ENCODE data around the gene CRISP2.
"Not testable (repeated sequence)": the region's sequence is repeated elsewhere in the genome, so short reads cannot be mapped to it uniquely, and the experiment has no call there.

The CRISP2 gene

DNA sequence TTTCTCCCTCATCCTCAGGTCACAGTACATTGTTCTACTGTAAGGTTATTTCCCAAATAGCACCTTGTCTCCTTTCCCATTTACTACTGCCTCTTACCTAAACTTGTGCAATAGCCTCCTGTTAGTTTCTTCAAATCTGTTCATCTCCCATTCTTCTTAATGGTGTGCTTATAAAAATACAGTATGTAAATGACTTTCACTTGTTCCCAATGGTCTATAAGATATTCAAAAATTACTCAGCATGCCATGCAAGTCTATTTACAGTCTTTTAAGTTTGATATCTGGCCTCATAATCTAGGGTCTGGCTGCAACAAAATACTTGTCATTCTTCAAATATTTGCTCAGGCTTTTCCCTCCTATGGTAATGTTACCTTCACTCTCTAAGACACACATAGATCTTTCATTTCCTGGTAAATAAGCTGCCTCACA is 45.2 kb downstream of the CRISP2 start:
- no peak overlapping the region for H3K27ac Mint-ChIP-seq
- DNase-seq (ENCODE audit: low spot score in 2 of 2), result no peak
- peaks cover 8% of the 10 kb centered on the region for H3K9me3 Mint-ChIP-seq
- H3K4me1 Mint-ChIP-seq, result no peaks in the 10 kb centered on the region
- no peaks in the 10 kb centered on the region for H3K36me3 Mint-ChIP-seq
- ATAC-seq, result no peak
- no peak overlapping the region for H3K4me3 Mint-ChIP-seq

DNA sequence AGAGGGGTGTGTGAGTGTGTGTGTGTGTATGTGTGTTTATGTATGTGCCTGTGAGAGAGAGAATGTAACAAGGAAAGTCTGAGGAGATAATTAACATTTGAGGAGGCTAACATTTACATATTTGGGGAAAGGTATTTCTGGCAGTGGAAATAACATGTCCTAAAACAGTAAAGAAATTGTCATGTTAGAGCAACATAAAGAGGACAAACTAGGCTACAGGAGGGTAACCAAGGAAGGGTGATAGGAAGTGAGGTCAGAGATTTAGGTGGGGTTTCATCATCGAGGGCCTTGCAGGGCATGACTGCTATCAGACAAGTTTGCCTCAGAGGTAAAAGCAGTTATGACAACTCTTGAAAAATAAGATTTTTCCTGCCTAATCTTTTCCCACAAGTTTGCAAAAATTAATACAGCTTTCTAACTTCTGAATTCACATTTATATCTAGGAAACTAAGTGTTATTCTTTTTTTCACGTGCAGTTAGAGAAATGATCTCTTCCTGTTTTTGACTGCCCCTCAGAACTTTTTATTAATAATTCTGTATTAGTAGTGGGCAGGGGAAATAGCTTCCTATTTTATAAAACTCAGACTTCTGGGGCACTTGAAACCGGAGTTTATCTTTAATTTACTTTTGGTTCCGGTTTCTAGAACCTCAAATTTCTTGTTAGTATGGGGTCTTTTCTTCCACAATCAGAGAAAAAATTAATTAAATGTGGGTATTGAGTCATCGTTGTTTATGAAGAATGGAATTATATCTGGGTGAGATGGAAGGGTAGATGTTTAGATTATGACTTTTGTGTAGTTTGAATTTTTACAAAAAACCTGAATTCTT is 46.2 kb downstream of the CRISP2 start:
- H3K4me3 Mint-ChIP-seq, result no peak overlapping the region
- no peak overlapping the region for H3K27ac Mint-ChIP-seq
- no peaks in the 10 kb centered on the region for H3K4me1 Mint-ChIP-seq
- H3K36me3 Mint-ChIP-seq, result no peaks in the 10 kb centered on the region
- no peak for ATAC-seq
- no peak for DNase-seq (ENCODE audit: low spot score in 2 of 2)
- peaks cover 8% of the 10 kb centered on the region for H3K9me3 Mint-ChIP-seq

DNA sequence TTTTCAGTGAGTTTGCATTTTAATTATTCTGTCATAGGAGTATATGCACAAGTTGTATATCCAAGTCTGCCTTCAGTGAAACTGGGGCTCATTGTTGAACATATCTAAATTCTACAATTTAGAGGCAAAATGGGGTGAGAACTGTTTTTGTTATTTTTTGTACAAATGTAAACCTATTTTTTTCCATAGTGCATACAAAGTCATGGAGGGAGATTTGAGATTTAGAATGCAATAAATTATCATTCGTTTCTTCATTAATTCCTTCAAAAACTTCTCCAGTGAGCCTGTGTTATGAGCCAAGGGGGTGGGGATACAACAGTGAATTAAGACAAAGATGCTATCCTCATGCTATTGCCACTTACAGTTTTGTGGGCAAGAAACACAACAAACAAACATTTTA is 46.9 kb downstream of the CRISP2 start:
- no peak overlapping the region for H3K4me3 Mint-ChIP-seq
- H3K36me3 Mint-ChIP-seq, result no peaks in the 10 kb centered on the region
- ATAC-seq (no peak), DNase-seq (ENCODE audit: low spot score in 2 of 2) (no peak)
- peaks cover 5% of the 10 kb centered on the region for H3K9me3 Mint-ChIP-seq
- no peaks in the 10 kb centered on the region for H3K4me1 Mint-ChIP-seq
- no peak overlapping the region for H3K27ac Mint-ChIP-seq

DNA sequence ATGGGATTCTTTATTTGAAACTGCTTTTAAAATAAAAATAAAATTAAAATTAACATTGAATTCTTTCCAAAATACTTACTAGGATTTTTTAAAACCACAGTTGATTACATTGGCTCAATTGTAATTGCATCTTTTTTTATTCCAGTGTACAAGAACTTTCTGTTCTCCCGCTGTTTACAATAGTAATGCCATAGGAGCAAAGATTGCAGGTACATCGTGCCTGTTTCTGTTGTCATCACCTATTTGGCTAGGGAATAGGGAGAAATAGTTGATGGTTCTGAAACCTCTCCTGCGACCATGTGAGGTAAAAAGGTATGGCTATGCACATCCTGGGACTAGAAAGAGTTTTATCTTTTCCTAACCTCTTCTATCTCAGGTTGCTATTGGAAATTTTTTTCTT is 48.5 kb downstream of the CRISP2 start:
- Mint-ChIP-seq H3K27ac (no peak overlapping the region), H3K4me3 (no peak overlapping the region), H3K36me3 (no peaks in the 10 kb centered on the region), H3K9me3 (peaks cover 5% of the 10 kb centered on the region), H3K4me1 (no peaks in the 10 kb centered on the region)
- ATAC-seq (no peak), DNase-seq (ENCODE audit: low spot score in 2 of 2) (no peak)

DNA sequence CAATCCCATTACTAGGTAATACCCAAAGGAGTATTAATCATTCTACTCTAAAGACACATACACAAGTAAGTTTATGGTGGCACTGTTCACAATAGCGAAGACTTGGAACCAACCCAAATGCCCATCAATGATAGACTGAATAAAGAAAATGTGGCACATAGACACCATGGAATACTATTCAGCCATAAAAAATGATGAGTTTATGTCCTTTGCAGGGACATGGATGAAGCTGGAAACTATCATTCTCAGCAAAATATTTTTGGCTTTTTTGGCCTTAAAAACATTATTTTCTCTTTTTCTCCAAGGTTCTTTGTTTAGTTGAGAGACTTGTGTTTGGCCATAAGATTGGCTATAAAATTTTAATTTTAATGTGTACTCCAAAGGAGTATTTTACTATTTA is 49.3 kb downstream of the CRISP2 start:
- H3K4me1 Mint-ChIP-seq; H3K36me3 Mint-ChIP-seq; H3K4me3 Mint-ChIP-seq; H3K9me3 Mint-ChIP-seq; H3K27ac Mint-ChIP-seq; ATAC-seq; DNase-seq (ENCODE audit: low spot score in 2 of 2): not testable (repeated sequence)

DNA sequence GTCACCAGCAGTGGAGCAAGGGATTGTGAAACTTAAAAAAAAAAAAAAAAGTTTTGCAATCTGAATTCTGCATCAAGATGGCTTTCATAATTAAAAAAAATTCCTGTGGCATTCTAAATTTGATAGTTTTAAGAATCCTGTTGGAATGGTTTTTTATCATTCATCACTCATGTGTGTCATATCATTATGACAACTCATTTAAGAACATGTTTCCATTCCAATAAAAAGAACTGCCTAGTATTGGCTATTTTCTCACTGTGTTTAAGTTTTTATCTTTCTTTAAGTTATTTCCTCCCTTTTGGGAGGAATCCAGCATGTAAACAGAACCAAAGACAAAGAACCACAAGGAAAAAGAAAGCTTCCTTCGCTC is 50.5 kb downstream of the CRISP2 start:
- Mint-ChIP-seq H3K4me1 (no peaks in the 10 kb centered on the region), H3K27ac (no peak overlapping the region), H3K9me3 (peaks cover 5% of the 10 kb centered on the region), H3K36me3 (no peaks in the 10 kb centered on the region), H3K4me3 (no peak overlapping the region)
- DNase-seq (ENCODE audit: low spot score in 2 of 2) (no peak), ATAC-seq (no peak)

DNA sequence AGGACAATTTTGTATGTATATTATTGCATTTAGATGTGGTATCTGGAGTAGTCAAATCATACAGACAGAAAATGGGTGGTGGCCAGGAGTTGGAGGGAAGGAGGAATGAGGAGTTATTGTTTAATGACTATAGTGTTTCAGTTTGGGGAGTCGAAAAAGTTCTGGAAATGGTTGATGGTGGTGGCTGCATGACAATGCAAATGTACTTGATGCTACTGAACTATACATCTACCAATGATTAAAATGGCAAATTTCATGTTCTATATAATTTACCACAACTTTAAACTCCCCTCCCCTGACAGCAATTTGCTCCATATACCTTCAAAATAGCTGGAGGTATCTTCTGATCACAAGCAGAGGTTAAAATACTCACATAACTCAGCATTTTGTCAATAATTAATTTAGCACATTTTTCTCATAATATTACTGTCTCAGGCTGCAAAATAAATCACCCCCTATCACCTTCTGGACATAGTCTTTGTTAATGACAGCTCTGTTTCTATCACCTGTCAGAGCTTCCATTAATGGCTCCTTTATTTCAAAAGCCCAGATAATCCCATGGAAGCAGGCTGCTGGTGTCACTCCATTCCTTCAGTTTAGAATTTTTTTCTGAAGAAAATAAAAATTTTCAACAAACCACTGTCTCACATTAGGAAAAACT is 51.0 kb downstream of the CRISP2 start:
- Mint-ChIP-seq H3K4me1 (no peaks in the 10 kb centered on the region), H3K4me3 (no peak overlapping the region), H3K9me3 (peaks cover 5% of the 10 kb centered on the region), H3K36me3 (no peaks in the 10 kb centered on the region), H3K27ac (no peak overlapping the region)
- no peak for DNase-seq (ENCODE audit: low spot score in 2 of 2)
- no peak for ATAC-seq

DNA sequence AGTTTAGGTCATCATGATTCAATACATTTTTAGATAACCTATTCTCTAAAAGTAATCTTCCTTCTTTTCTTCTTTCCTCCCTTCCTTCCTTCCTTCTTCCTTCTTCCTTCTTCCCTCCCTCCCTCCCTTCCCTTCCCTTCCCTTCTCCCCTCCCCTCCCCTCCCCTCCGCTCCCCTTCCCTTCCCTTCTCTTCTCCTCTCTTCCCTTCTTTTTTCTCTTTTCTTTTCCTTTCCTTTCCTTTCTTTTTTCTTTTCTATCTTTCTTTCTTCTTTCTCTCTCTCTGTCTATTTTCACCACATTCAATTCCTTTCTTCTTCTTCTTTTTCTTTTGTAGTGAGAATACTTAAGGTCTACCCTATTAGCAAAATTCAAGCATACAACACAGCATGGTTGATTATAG is 59.4 kb downstream of the CRISP2 start:
- H3K36me3 Mint-ChIP-seq, result no peaks in the 10 kb centered on the region

DNA sequence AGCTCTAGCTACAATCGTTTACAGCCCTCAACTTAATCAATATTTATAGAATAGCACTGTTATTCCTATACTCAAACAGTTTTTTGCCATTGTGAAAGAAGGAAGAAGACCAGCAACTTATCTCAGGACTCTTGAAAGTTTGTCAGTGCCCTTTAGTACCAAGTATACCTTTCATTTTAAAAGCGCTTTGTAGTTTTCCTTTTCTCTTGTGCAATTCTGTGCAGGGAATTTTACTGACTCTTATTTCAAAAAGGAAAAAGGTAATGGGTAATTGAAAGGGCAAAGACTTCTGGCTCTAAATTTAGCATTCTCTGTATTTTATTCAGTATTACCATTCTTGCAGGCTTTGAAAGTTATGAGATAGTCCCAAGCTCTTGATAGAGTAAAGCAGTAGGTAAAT is 59.9 kb downstream of the CRISP2 start:
- Mint-ChIP-seq H3K27ac (no peak overlapping the region), H3K4me3 (no peak overlapping the region), H3K36me3 (no peaks in the 10 kb centered on the region), H3K9me3 (peaks cover 6% of the 10 kb centered on the region), H3K4me1 (no peaks in the 10 kb centered on the region)
- ATAC-seq (no peak), DNase-seq (ENCODE audit: low spot score in 2 of 2) (no peak)

More for the DNA sequence above, 59.4 kb downstream of the CRISP2 start:
- ATAC-seq (no peak), DNase-seq (ENCODE audit: low spot score in 2 of 2) (no peak)
- Mint-ChIP-seq H3K4me3 (no peak overlapping the region), H3K27ac (no peak overlapping the region), H3K9me3 (peaks cover 6% of the 10 kb centered on the region), H3K4me1 (no peaks in the 10 kb centered on the region)

DNA sequence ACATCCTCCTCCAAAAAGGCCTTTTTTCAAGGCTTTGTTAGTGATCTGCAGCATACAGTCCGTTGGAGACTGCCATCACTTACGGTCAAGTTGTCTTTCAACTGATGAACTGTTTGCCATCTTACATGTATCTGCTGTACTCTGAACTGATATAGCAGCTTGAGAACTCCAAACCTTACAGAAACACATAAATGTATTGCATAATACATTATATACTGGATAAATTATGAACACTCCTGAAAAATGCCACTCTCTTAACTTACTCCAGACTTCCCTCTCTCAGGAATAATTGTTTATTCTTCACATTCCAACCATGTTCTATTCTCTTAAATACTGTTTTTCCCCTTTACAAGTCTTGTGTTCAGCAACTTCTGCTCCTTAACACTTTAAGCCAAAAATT is 62.1 kb downstream of the CRISP2 start:
- Mint-ChIP-seq H3K4me3 (no peak overlapping the region), H3K36me3 (no peaks in the 10 kb centered on the region), H3K4me1 (no peaks in the 10 kb centered on the region), H3K27ac (no peak overlapping the region), H3K9me3 (peaks cover 6% of the 10 kb centered on the region)
- no peak for ATAC-seq
- no peak for DNase-seq (ENCODE audit: low spot score in 2 of 2)

DNA sequence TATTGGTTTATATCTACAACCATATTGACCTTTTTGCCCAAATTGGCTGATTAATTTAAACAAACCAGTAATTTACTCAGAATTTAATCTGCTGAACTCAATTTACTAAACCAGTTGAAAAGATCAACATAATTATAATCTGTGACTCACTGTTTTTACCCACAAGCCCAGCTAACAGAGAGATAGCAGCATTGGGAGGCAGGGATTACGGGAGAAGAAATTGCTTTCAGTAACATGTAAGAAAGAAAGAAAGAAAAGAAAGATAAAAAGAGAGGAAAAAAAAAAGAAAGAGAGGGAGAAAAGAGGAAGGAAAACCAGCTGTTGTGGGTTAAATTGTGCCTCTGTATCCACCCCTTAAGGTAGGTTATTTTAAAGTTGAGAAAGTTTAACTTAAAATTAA is 63.4 kb downstream of the CRISP2 start:
- H3K4me3 Mint-ChIP-seq, result no peak overlapping the region
- DNase-seq (ENCODE audit: low spot score in 2 of 2) (no peak), ATAC-seq (no peak)
- no peak overlapping the region for H3K27ac Mint-ChIP-seq
- no peaks in the 10 kb centered on the region for H3K36me3 Mint-ChIP-seq
- peaks cover 6% of the 10 kb centered on the region for H3K9me3 Mint-ChIP-seq
- no peaks in the 10 kb centered on the region for H3K4me1 Mint-ChIP-seq

DNA sequence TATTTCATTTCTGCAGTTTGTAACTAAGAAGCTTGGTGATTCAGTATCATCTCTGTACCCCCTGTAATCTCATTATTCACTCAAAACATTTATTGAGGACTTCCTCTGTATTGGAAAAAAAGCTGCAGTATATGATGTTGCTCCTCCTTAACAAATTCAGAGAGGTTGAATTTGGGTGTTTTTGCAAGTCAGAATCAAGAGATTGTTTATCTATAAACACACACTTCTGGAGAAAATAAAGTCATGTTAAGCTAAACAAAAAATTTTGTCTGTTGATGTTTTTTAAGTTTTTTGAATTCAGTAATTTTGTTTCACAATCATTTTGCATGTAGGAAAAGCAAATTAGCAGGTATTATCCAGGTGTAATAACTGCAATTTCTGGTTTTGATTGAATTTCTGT is 65.3 kb downstream of the CRISP2 start:
- no peak overlapping the region for H3K4me3 Mint-ChIP-seq
- no peaks in the 10 kb centered on the region for H3K9me3 Mint-ChIP-seq
- H3K4me1 Mint-ChIP-seq, result no peaks in the 10 kb centered on the region
- ATAC-seq (no peak), DNase-seq (ENCODE audit: low spot score in 2 of 2) (no peak)
- no peak overlapping the region for H3K27ac Mint-ChIP-seq
- no peaks in the 10 kb centered on the region for H3K36me3 Mint-ChIP-seq

DNA sequence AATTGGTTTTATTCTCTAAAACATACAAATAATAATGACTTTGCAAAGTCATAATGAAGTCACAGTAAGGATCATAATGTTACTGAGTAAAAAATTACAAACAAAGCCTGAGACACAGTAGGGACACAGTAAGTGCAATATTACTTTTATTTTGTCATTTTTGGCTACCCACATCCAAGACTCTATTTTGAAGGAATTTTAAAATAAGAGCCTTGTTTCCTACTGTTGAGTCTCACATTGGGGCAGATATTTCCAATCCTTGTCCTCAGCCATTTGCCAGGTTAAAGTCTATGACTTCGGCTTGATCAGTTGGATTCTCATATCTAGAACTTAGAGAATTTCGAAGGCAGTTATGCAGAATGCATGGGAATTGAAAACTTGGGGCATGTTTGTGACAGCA is 65.9 kb downstream of the CRISP2 start:
- H3K27ac Mint-ChIP-seq, result no peak overlapping the region
- H3K4me3 Mint-ChIP-seq, result no peak overlapping the region
- ATAC-seq (no peak), DNase-seq (ENCODE audit: low spot score in 2 of 2) (no peak)
- H3K36me3 Mint-ChIP-seq, result no peaks in the 10 kb centered on the region
- H3K9me3 Mint-ChIP-seq, result no peaks in the 10 kb centered on the region
- no peaks in the 10 kb centered on the region for H3K4me1 Mint-ChIP-seq

DNA sequence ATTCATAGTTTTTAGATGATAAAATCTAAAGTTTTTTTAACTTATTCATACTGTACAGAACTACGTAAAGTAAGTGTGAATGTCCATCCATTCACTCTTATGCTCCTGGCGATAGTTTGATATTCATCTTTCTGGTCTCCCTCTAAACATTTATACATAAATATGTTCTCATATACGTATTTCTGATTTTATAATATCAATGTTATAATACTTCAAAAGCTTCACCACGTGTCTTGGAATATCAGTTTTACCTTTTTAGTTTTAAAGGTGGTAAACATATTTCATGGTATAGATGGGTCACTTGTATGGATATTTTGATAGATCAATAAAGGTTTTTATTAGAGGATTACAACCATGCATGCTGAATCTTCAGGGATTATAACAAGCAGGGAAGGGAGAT is 66.4 kb downstream of the CRISP2 start:
- no peak for ATAC-seq
- Mint-ChIP-seq H3K9me3 (no peaks in the 10 kb centered on the region), H3K4me1 (no peaks in the 10 kb centered on the region), H3K4me3 (no peak overlapping the region), H3K27ac (no peak overlapping the region), H3K36me3 (no peaks in the 10 kb centered on the region)
- no peak for DNase-seq (ENCODE audit: low spot score in 2 of 2)

DNA sequence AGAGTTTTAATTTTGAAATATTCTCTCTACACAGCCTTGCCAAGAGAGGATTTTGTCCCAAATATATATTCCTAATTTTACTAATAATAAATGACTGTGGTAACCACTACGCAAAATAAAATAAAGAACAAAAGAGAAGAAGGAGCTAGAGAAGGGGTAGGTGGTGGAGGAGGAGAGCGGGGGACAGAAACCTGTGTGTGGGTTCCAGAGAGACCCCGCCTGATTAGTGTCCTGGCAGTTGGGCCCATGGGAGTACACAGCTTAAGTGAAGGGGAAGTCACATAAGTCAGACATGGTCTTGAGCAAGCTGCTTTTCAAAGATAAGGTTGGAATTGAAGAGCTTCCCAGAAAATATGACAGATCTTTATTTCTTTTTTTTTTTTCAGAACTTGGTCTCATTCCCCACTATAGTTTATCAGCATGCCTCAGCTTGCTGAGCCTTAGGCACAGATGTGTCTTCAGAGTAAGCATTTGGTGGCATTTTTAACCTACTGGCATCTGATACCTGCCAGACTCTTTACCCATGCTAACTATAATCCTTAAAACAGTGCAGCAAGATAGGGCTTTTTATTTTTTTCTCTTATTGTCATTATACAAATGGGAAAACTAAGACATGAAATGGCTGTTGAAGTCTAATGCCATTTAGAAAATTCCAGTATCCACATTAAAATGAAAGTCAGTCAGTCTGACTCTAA is 67.1 kb downstream of the CRISP2 start:
- H3K27ac Mint-ChIP-seq, result no peak overlapping the region
- no peaks in the 10 kb centered on the region for H3K4me1 Mint-ChIP-seq
- no peak overlapping the region for H3K4me3 Mint-ChIP-seq

DNA sequence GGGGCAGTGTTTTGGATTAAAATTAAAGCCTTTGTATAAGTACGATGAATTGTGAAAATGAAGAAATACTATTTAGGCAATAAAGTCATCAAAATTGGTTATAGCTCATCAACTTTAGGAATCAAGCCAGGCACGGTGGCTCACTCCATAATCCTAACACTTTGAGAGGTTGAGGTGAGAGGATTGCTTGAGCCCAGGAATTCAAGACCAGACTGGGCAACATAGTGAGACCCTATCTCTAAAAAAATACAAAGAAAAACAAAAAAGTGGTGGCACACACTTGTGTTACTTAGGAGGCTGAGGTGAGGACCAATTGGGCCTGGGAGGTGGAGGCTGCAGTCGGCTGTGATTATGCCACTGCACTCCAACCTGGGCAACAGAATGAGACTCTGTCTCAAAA is 68.2 kb downstream of the CRISP2 start:
- H3K4me1 Mint-ChIP-seq, result no peaks in the 10 kb centered on the region
- H3K27ac Mint-ChIP-seq, result no peak overlapping the region
- H3K4me3 Mint-ChIP-seq, result no peak overlapping the region
- H3K9me3 Mint-ChIP-seq, result no peaks in the 10 kb centered on the region
- H3K36me3 Mint-ChIP-seq, result no peaks in the 10 kb centered on the region
- ATAC-seq (no peak), DNase-seq (ENCODE audit: low spot score in 2 of 2) (no peak)

More for the DNA sequence above, 67.1 kb downstream of the CRISP2 start:
- no peaks in the 10 kb centered on the region for H3K36me3 Mint-ChIP-seq
- H3K9me3 Mint-ChIP-seq, result no peaks in the 10 kb centered on the region
- DNase-seq (ENCODE audit: low spot score in 2 of 2), result no peak
- ATAC-seq, result no peak

Measured in stimulated activated effector memory CD8-positive, alpha-beta T cell treated with anti-CD3 and anti-CD28 coated beads, Interleukin-12 subunit alpha, Interleukin-12 subunit beta, amount 100 ng/mL, for 72 hours (primary cell).